GM12873 (cell line): Measurements from ENCODE around the gene SETD5.

Source experiments
- TF ChIP-seq, protein P1 (sequence below): IDR thresholded peaks from 2 replicates; pipeline ENCODE4 v1.5.1; 2012; ENCODE audit warnings: low read depth, mild to moderate bottlenecking, moderate library complexity, low read length, control low read depth; ENCODE audit not compliant: insufficient read depth; ENCODE audit errors: missing control alignments

The SETD5 gene

DNA sequence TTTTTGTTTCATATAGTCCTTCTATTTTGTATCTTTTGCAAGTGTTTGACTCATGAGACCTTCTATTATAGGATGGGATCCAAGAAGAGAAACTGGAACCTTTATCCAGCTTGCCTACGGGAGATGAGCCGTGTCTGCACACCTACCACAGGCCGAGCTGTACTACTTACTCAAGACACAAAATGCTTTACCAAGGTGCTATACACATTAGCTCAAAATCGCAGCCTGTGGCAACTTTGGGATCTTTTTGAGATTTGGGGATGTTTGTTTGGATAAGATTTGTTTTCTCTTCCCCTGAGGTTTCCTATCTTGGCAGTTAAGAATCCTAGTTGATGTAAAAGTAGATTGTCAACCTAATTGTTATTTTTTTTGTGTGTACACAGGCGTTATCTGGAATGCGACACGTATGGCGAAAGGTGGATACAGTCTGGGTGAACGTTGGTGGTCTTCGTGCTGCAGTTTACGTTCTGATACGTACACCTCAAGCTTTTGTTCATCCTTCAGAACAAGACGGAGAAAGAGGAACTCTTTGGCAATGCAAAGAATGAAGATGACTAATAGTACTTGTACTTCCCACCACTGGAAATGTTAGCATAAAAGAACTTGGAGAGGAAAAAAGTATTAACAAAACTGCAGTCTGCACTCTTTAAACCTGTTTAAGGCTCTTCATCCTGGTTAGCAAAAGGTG, 13.1 kb upstream of the SETD5 start:
- TF ChIP-seq, protein P1, sequence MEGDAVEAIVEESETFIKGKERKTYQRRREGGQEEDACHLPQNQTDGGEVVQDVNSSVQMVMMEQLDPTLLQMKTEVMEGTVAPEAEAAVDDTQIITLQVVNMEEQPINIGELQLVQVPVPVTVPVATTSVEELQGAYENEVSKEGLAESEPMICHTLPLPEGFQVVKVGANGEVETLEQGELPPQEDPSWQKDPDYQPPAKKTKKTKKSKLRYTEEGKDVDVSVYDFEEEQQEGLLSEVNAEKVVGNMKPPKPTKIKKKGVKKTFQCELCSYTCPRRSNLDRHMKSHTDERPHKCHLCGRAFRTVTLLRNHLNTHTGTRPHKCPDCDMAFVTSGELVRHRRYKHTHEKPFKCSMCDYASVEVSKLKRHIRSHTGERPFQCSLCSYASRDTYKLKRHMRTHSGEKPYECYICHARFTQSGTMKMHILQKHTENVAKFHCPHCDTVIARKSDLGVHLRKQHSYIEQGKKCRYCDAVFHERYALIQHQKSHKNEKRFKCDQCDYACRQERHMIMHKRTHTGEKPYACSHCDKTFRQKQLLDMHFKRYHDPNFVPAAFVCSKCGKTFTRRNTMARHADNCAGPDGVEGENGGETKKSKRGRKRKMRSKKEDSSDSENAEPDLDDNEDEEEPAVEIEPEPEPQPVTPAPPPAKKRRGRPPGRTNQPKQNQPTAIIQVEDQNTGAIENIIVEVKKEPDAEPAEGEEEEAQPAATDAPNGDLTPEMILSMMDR = no peak

DNA sequence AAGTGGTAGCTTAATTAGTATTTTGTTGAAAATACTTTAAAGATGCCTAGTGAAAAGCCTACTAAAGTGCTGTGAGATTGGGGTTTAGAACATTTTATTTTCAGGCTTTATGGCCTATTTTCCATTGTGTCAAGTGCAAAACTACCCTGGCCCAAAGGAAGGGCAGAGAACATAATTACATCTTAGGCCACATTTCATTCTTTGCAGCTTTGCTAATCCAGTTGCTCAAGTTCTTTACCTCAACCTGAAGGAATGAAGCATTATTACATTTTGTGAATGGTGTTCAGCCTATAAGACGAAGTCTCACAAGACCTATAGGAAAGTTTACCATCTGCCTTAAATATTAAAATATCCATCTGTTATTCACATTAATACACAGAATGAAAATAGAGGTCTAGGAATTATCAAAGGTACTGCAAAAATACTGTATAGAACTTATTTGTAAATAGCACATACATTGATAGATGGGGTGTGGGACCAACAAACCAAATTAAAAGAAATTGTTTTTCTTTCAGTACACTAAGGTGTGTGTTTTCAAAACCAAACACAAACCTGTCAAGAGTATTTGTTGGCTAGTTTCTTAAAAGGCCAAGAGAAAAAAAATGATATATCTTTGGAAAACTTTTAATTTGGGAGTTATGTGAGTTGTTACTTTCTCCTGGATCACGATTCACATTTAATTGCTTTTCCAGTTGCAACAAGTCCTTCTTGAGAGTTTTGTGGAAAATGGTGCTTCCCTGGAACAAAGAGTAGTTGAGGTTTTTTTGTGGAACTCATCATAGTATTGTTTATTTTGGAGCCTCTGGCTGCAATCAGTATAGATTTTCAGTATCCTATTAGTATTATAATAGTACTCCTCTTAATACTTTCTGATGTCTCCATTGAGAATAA, 12.0 kb upstream of the SETD5 start:
- TF ChIP-seq, protein P1 = no peak

DNA sequence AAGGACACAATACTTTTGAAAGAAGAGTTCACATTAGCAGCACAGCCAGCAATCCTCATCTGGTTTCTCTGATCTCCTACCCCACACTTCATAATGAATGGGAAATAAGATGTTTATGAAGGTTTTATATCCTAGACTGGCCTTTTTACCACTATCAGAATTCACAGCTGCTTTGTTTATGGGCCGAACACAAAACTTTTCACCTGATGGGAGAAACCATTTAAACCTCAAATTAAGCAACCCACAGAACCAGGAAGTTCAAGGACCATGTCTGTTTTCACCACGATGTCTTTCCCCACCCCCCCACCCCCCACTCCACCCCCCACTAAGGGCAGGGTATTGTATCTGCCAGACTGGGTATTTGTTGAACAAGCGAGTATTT, 11.3 kb upstream of the SETD5 start:
- TF ChIP-seq, protein P1 = no peak

DNA sequence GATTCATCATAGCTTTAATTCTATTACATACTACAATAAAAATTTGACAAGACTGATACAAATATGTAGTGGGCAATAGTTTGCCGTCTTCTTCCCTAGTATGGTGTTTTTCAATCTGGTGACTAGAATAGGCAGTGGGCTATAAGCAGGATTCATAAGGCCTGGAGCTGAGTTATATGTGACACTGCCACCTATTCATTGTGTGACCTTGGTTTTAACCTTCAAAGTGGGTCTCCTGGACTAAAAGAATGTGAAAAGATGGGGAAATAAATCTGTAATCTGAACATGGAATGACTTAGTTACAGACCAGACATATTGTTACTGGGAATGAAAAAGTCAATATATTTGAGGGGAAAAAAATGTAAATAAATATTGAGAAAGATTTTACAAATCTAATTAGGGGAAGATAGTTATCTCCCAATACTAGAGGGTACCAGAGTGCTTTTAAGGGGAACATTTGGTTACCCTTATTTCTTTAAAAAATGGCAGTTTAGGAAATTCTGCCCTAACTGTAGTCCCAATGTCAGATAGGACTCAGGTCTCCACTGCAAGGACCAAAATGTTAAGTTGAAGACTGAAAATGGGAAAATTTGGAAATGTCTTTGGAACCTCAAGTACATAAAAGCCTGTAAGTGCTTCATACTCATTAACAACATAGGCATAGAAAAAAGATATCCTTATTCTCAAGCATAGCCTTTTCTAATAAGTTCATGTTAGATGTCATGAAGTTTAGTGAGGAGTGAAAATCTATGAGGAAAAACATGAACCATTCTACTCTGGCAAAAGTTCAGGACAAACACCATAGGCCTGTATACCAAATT, 10.7 kb upstream of the SETD5 start:
- TF ChIP-seq, protein P1 = no peak

DNA sequence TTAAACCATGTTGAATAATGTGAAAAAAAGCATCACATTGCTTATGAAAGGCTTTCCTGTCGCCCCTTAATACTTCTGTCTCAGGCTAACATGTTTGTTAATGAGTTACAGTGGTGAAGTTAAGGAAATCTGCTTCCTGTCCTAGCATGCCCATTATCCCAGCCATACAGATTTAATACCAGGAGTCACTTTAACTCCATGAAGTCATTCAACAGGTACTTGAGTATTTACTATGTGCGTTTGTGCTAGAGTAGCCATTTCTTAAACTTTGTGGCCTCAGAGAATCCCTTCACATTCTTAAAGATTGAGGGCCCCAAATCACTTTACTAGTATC, 10.1 kb upstream of the SETD5 start:
- TF ChIP-seq, protein P1 = no peak

DNA sequence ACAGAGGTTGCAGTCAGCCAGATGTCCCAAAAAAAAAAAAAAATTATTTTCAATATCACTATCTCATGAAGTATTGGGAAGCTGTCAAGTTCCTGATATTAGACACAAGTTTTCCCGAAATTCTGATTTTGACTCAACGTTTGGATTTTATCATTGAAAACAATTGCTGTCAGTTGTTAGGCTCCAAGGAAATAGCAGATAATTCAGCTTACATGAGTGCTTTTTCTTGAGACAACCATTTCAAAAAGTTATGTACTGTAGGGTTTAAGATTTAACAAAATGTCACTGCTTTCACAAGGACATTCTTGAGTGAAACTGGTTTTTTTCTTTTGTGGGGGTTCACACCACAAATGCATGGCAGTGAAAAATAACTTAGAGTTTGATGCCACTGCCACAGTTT, 9.3 kb upstream of the SETD5 start:
- TF ChIP-seq, protein P1 = no peak

DNA sequence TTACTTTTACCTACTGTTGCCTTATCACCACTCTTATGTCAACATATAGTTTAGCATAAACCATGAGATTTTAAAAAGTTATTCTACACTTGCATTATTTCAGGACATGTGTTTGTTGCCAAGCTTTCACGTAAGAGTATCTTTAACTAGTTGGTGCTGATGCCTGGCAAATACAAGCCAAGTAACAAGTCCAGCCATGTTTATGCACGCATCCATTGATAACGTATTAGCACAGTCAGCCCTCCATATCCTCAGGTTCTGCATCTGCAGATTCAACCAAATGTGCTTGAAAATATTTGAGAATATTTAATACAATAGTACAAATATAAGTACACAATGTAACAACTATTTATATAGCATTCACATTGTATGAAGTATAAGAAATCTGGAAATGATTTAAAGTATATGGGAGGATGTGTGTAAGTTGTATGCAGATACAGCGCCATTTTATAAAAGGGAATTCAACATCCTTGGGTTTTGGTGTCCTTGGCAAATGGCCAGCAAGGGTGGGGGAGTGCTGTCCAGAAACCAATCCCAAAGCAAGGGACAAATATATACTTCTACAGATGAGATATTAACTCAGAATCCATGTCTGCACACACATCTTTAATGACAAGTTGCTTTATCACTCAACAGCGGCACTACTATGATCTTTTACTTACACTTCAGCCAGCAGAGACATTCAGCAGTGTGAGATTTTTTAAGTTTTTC, 8.7 kb upstream of the SETD5 start:
- TF ChIP-seq, protein P1 = no peak
